Measurements from ENCODE around the gene RAI2. TPM values are rescaled to one million over a fixed set of nuclear protein-coding genes. Genes with fewer than 3 reads are reported as not detected.

Gene RAI2
- total and polyA plus RNA-seq, 2 experiments from 2014 or later: 0.83 to 0.99 TPM

- TF ChIP-seq ZNF462 (CRISPR knock-in tag; IDR thresholded peaks at IDR 0.05) (no peak), EZH2 (IDR thresholded peaks at IDR 0.05; ENCODE audit: low read depth, unreplicated experiment) (no peak), JUNB (IDR thresholded peaks at IDR 0.05; ENCODE audit: unreplicated experiment) (no peak)
These were observed 68.3 kb downstream of the RAI2 start (continued) for GRCh38 chrX:17792826-17793225.

GRCh38 chrX:17788956-17789562 is 72.0 kb downstream of the RAI2 start:
- peak; percentile 60 for ATAC-seq
- no peak overlapping the region for H3K27ac Mint-ChIP-seq

More at GRCh38 chrX:17788956-17789562, 72.0 kb downstream of the RAI2 start:
- Mint-ChIP-seq H3K27me3 (ENCODE audit: insufficient read depth, low read depth, poor library complexity) (peaks cover 18% of the 10 kb centered on the region), H3K36me3 (ENCODE audit: low read depth) (peaks cover 10% of the 10 kb centered on the region; the same call in 2 of the 3 replicates), H3K4me3 (no peak overlapping the region), H3K9me3 (peaks cover 14% of the 10 kb centered on the region; the same call in 2 of the 3 replicates), H3K4me1 (peaks cover 12% of the 10 kb centered on the region)
- TF ChIP-seq CREB1 (CRISPR knock-in tag; IDR thresholded peaks at IDR 0.05; ENCODE audit: low read depth) (no peak), CTCF (conservative IDR thresholded peaks at IDR 0.05; ENCODE audit: low read depth in 2 of 2) (peak in 1 of 2 experiments; percentile 38; a peak in 2 of 4 replicates), ETS1 (IDR thresholded peaks at IDR 0.05) (no peak), EZH2phosphoT487 (IDR thresholded peaks at IDR 0.05; ENCODE audit: unreplicated experiment) (no peak), NANOG (IDR thresholded peaks at IDR 0.05; ENCODE audit: borderline replicate concordance) (no peak), JUNB (IDR thresholded peaks at IDR 0.05; ENCODE audit: unreplicated experiment) (no peak)
- H3K4me1 ChIP-seq (ENCODE audit: insufficient read depth): no peaks in the 10 kb centered on the region
- H2AFZ ChIP-seq: no peak overlapping the region
- no peak overlapping the region for H3K27ac ChIP-seq (ENCODE audit: low read depth)
- no peaks in the 10 kb centered on the region for H4K20me1 ChIP-seq (replicated peaks; ENCODE audit: insufficient read depth)
- no peaks in the 10 kb centered on the region for H3K9me2 ChIP-seq (ENCODE audit: insufficient read depth)
- H3K4me2 ChIP-seq: no peak overlapping the region
- DNase-seq (ENCODE audit: low spot score): peak; percentile 5
- H3K79me2 ChIP-seq (replicated peaks; ENCODE audit: insufficient read depth): no peaks in the 10 kb centered on the region
- no peaks in the 10 kb centered on the region for H3F3A ChIP-seq (replicated peaks; ENCODE audit: low read depth)
- H3K27me3 ChIP-seq (ENCODE audit: insufficient read depth): no peaks in the 10 kb centered on the region
- H3K4me3 ChIP-seq: no peak overlapping the region
- no peaks in the 10 kb centered on the region for H3K36me3 ChIP-seq (ENCODE audit: insufficient read depth)
